ENCODE results near the gene USP6.
"Not testable (repeated sequence)": the region's sequence is repeated elsewhere in the genome, so short reads cannot be mapped to it uniquely, and the experiment has no call there.

Gene USP6

GRCh38 chr17:5200360-5200759 lies 84.5 kb downstream of the USP6 start:
- FAIRE-seq = no peak

GRCh38 chr17:5201011-5201410 lies 85.2 kb downstream of the USP6 start:
- FAIRE-seq = no peak

GRCh38 chr17:5203178-5203907 lies 87.5 kb downstream of the USP6 start:
- FAIRE-seq = no peak

- FAIRE-seq = no peak
These were observed 88.1 kb downstream of the USP6 start for GRCh38 chr17:5203908-5204294.

GRCh38 chr17:5209396-5209795 lies 93.6 kb downstream of the USP6 start:
- no peak for FAIRE-seq

- no peak for FAIRE-seq
These were observed 94.3 kb downstream of the USP6 start for GRCh38 chr17:5210091-5210490.

GRCh38 chr17:5210614-5211252 lies 94.9 kb downstream of the USP6 start:
- FAIRE-seq = no peak

GRCh38 chr17:5211458-5211857 lies 95.6 kb downstream of the USP6 start:
- FAIRE-seq = no peak

- FAIRE-seq = not testable (repeated sequence)
These were observed 101.7 kb downstream of the USP6 start for GRCh38 chr17:5217562-5217961.

- no peak for FAIRE-seq
These were observed 103.7 kb downstream of the USP6 start for GRCh38 chr17:5219536-5219935.

GRCh38 chr17:5220074-5220473 lies 104.2 kb downstream of the USP6 start:
- FAIRE-seq = no peak

GRCh38 chr17:5221912-5222311 lies 106.1 kb downstream of the USP6 start:
- FAIRE-seq = not testable (repeated sequence)
